ENCODE data around the gene TPTE2.

GRCh38 chr13:19604306-19604705, 43.0 kb upstream of the TPTE2 start:
- TF ChIP-seq EZH2 (IDR thresholded peaks at IDR 0.05), result no peak
- TF ChIP-seq POLR2AphosphoS5 (IDR thresholded peaks at IDR 0.05; ENCODE audit: borderline replicate concordance, low read depth, low read length), result no peak
